ENCODE results near the gene CTU1.

DNA sequence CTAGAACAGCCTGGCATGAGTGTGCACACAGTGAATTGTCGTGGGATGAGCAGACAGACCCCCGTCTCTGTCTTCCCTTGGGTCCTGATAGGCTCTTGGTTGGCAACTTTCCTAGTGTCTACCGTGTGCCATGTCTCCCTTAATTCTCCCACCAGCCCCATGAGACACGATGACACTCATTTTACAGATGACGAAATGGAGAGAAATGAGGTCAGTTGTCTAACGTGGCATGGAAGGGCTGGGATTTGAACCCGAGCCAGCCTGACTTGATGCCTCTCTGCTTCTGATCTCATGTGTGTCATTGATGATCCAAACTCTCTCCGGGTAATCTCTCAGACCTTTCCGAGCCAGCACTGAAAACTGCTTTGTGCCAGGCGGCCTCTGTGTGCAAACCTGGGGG lies 17.1 kb downstream of the CTU1 start:
- TF ChIP-seq EZH2 (IDR thresholded peaks at IDR 0.05; ENCODE audit: insufficient read depth, poor library complexity, severe bottlenecking) (no peak), EZH2phosphoT487 (IDR thresholded peaks at IDR 0.05; ENCODE audit: insufficient read depth, low read depth) (no peak)

All from GM23248 (cell line).